ENCODE results near the gene LRRC1.

- TF ChIP-seq CTCF (conservative IDR thresholded peaks at IDR 0.05; ENCODE audit: low read depth in 2 of 2), result no peak
- no peak for TF ChIP-seq POLR2AphosphoS5 (IDR thresholded peaks at IDR 0.05; ENCODE audit: low read depth)
- TF ChIP-seq NANOG (IDR thresholded peaks at IDR 0.05; ENCODE audit: borderline replicate concordance), result no peak
These were observed 167.8 kb downstream of the LRRC1 start for GRCh38 chr6:53962646-53963045.
